HG03457 (cell line): Measurements from ENCODE around the gene MRTFA.

Experiments
- ATAC-seq: cut with Tn5 transposase; IDR thresholded peaks from one replicate; pipeline ENCODE4 v1.9.1; 2021; ENCODE audit warnings: moderate number of reproducible peaks; ENCODE audit not compliant: unreplicated experiment

Gene MRTFA

GRCh38 chr22:40434106-40434505 is 202.4 kb downstream of the MRTFA start:
- no peak for ATAC-seq

- ATAC-seq = no peak
Measured at GRCh38 chr22:40433416-40434090, 203.0 kb downstream of the MRTFA start.

- ATAC-seq = no peak
Measured at GRCh38 chr22:40432625-40433024, 203.9 kb downstream of the MRTFA start.

GRCh38 chr22:40432157-40432556 is 204.4 kb downstream of the MRTFA start:
- no peak for ATAC-seq

- no peak for ATAC-seq
Measured at GRCh38 chr22:40430991-40431390, 205.5 kb downstream of the MRTFA start.

GRCh38 chr22:40429481-40429880 is 207.0 kb downstream of the MRTFA start:
- no peak for ATAC-seq

GRCh38 chr22:40428796-40429195 is 207.7 kb downstream of the MRTFA start:
- no peak for ATAC-seq

- ATAC-seq = no peak
Measured at GRCh38 chr22:40426594-40427333, 209.8 kb downstream of the MRTFA start.

- no peak for ATAC-seq
Measured at GRCh38 chr22:40425082-40425481, 211.4 kb downstream of the MRTFA start.

- ATAC-seq = no peak
Measured at GRCh38 chr22:40423882-40424640, 212.5 kb downstream of the MRTFA start.

GRCh38 chr22:40423310-40423688 is 213.2 kb downstream of the MRTFA start:
- ATAC-seq = no peak

GRCh38 chr22:40422558-40423309 is 213.8 kb downstream of the MRTFA start:
- ATAC-seq = no peak

- ATAC-seq = no peak
Measured at GRCh38 chr22:40421941-40422340, 214.6 kb downstream of the MRTFA start.

- ATAC-seq = no peak
Measured at GRCh38 chr22:40421082-40421350, 215.5 kb downstream of the MRTFA start.

GRCh38 chr22:40420341-40421081 is 216.0 kb downstream of the MRTFA start:
- no peak for ATAC-seq

GRCh38 chr22:40419718-40420117 is 216.8 kb downstream of the MRTFA start:
- no peak for ATAC-seq

- ATAC-seq = no peak
Measured at GRCh38 chr22:40418366-40419201, 217.9 kb downstream of the MRTFA start.

- ATAC-seq = no peak
Measured at GRCh38 chr22:40417881-40418280, 218.6 kb downstream of the MRTFA start.

GRCh38 chr22:40417041-40417440 is 219.5 kb downstream of the MRTFA start:
- ATAC-seq = no peak

GRCh38 chr22:40416636-40417035 is 219.9 kb downstream of the MRTFA start:
- no peak for ATAC-seq
